AG04449 (cell line): ENCODE measurements around the gene NDST1.

ENCODE experiments used
- CTCF ChIA-PET: fragments of 350-600 bp; formaldehyde crosslinking; extraction: SDS; loops from one replicate; lab custom pipeline; 2021; ENCODE audit warnings: antibody characterized with exemption; lab: Yijun Ruan, JAX
- POLR2A ChIA-PET: fragments of 400-600, 350-600 bp; formaldehyde crosslinking; extraction: SDS; loops from one replicate; lab custom pipeline; 2020; ENCODE audit warnings: antibody characterized with exemption, inconsistent platforms; lab: Yijun Ruan, JAX
- DNase-seq: peaks from one replicate; pipeline ENCODE4 v3.0.0-alpha.2; 2010; ENCODE audit warnings: low read depth, low spot score
- H3K4me3 ChIP-seq: 2 replicates; pipeline ENCODE4 v1.5.1; 2011; ENCODE audit warnings: low read depth, mild to moderate bottlenecking, control low read depth, low read length
- TF ChIP-seq, protein P1 (sequence below): IDR thresholded peaks from one replicate; pipeline ENCODE4 v1.5.1; 2011; ENCODE audit warnings: mild to moderate bottlenecking, moderate library complexity, low read length, control low read depth, inconsistent platforms; ENCODE audit not compliant: insufficient read depth; ENCODE audit errors: missing control alignments

The NDST1 gene

DNA sequence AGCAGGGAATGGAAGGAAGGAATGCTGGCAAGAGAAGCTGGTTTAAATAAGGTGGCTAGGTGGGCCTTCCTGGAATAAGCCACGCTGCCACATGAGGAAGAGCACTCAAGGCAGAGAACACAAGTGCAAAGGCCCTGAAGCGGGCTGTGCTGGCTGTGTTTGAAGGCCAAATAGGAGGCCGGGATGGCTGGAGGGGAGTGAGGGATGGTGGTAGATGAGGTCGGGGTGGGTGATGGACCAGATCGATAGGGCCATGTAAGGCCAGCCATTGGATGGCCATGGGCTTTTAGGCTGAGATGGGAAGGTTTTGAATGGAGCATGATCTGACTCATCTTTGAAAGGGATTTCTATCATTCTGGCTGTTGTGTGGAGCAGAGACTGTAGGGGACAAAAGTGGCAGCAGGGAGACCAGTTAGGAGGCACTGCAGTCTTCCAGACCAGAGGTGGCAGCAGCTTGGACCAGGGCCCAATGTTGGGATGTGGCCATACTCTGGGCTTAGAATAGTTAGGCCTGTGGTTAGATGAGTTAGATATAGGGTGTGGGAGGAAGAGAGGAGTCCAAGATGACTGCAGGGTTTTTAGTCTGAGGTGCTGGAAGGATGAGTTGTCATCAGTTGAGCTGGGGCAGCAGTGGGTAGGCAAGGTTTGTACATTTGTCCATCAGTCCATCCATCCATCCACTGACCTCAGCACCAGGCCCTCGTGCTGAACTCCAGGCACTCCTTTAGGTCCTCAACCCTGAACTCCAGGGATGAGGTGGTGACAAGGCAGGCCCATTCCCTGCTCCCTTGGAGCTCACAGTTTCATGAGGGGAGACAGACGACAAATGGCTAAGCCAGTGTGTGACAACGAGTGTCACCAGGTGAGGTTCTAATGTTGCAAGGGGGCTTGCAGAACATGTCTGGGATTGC lies 30.3 kb downstream of the NDST1 start:
- no peak for DNase-seq
- ChIA-PET POLR2A (interaction anchor here (0.8 kb wide), 1 partner anchor 49 kb away, joined by 3 read pairs; no protein-coding TSS in a partner anchor), CTCF (interaction anchor here (0.7 to 2.9 kb wide), 8 partner anchors 8 to 87 kb away, joined by 3 to 11 read pairs (median 4); no protein-coding TSS in a partner anchor)
- H3K4me3 ChIP-seq = no peak overlapping the region
- TF ChIP-seq, protein P1, sequence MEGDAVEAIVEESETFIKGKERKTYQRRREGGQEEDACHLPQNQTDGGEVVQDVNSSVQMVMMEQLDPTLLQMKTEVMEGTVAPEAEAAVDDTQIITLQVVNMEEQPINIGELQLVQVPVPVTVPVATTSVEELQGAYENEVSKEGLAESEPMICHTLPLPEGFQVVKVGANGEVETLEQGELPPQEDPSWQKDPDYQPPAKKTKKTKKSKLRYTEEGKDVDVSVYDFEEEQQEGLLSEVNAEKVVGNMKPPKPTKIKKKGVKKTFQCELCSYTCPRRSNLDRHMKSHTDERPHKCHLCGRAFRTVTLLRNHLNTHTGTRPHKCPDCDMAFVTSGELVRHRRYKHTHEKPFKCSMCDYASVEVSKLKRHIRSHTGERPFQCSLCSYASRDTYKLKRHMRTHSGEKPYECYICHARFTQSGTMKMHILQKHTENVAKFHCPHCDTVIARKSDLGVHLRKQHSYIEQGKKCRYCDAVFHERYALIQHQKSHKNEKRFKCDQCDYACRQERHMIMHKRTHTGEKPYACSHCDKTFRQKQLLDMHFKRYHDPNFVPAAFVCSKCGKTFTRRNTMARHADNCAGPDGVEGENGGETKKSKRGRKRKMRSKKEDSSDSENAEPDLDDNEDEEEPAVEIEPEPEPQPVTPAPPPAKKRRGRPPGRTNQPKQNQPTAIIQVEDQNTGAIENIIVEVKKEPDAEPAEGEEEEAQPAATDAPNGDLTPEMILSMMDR = no peak

DNA sequence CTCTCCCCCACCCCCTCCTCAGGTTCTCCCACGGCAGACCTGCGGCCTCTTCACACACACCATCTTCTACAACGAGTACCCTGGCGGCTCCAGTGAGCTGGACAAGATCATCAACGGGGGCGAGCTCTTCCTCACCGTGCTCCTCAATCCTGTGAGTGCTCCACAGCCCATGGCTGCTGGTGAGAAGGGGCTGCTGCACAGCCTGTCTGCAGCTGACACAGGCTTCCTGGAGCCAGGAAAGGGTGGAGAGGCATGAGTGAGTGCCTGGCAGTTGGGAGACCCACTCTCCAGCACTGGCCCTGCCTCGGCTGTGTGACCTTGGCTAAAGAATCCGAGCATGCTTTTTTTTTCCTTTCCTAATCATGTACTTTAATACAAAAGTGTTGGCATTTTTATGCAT lies 31.3 kb downstream of the NDST1 start:
- ChIA-PET POLR2A (interaction anchor here (0.8 kb wide), 1 partner anchor 50 kb away, joined by 3 read pairs; no protein-coding TSS in a partner anchor), CTCF (interaction anchor here (0.8 to 2.9 kb wide), 8 partner anchors 9 to 88 kb away, joined by 3 to 11 read pairs (median 4); no protein-coding TSS in a partner anchor)
- H3K4me3 ChIP-seq = no peak overlapping the region
- TF ChIP-seq, protein P1 = no peak
- DNase-seq = no peak

DNA sequence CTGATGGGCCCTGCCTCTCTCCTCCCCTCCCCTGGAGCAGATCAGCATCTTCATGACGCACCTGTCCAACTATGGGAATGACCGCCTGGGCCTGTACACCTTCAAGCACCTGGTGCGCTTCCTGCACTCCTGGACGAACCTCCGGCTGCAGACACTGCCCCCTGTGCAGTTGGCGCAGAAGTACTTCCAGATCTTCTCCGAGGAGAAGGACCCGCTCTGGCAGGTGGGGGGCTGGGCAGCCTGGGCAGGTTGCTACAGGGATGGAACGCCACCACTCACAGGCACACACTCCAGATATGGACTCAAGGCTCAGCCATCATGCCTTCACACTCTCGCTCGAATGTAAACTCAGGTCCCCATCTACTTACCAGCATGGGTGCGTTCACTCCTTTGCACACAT lies 32.1 kb downstream of the NDST1 start:
- ChIA-PET POLR2A (no interaction called here), CTCF (interaction anchor here (1.0 to 2.9 kb wide), 5 partner anchors 10 to 89 kb away, joined by 3 to 11 read pairs (median 5); no protein-coding TSS in a partner anchor)
- DNase-seq = no peak
- H3K4me3 ChIP-seq = no peak overlapping the region
- TF ChIP-seq, protein P1 = no peak

DNA sequence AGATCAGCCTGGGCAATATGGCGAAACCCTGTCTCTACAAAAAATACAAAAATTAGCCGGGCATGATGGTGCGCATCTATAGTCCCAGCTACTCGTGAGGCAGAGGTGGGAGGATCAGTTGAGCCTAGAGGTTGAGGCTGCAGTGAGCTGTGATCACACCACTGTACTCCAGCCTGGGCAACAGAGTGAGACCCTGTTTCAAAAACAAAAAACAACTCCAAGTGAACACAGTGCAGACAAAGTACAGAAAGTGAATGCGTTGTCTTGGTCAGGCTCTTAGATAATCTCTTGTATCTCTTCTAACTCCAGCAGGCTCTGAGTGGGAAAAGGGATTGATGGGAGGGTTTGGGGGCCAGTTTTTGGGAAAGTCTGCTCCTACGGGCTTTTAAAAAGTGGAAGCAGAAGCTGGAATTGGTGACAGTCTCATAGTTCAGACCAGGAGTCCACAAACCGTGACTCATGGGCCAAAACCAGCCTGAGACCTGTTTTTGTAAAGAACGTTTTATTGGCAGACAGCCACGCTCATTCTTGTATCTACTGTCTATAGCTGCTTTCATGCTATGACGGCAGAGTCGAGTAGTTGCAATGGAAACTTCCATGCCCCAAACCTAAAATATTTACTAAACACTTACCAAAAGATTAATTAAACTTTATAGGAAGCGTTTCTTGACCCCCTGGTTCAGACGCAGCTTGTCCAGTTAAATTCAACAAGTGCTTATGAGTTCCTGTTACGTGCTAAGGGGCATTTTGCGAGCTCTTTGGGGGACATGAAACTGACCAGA lies 32.9 kb downstream of the NDST1 start:
- CTCF ChIA-PET = interaction anchor here (0.8 to 3.0 kb wide), 11 partner anchors 7 to 160 kb away, joined by 3 to 33 read pairs (median 5); partner anchors contain the start of genes RBM22 and RPS14
- TF ChIP-seq, protein P1 = no peak
- peak; percentile 87 for DNase-seq
- POLR2A ChIA-PET = interaction anchor here (0.7 to 0.8 kb wide), 2 partner anchors 30 to 91 kb away, joined by 3 read pairs; no protein-coding TSS in a partner anchor
- no peak overlapping the region for H3K4me3 ChIP-seq

DNA sequence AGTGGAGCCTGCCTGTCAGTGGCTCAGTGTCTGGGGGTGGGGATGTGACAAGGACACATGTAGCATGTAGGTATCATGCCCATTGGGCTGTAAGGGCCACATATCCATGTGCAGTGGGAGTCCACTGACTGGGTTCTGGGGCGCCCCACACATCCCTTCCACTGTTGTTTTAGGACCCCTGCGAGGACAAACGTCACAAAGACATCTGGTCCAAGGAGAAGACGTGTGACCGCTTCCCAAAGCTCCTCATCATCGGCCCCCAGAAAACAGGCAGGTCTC lies 33.4 kb downstream of the NDST1 start:
- DNase-seq = no peak
- POLR2A ChIA-PET = interaction anchor here (0.7 to 0.8 kb wide), 2 partner anchors 31 to 91 kb away, joined by 3 read pairs; no protein-coding TSS in a partner anchor
- no peak overlapping the region for H3K4me3 ChIP-seq
- CTCF ChIA-PET = interaction anchor here (0.8 to 3.0 kb wide), 11 partner anchors 8 to 160 kb away, joined by 3 to 33 read pairs (median 5); partner anchors contain the start of genes RBM22 and RPS14
- TF ChIP-seq, protein P1 = no peak
